ENCODE results near the gene MAMLD1.

Gene MAMLD1

DNA sequence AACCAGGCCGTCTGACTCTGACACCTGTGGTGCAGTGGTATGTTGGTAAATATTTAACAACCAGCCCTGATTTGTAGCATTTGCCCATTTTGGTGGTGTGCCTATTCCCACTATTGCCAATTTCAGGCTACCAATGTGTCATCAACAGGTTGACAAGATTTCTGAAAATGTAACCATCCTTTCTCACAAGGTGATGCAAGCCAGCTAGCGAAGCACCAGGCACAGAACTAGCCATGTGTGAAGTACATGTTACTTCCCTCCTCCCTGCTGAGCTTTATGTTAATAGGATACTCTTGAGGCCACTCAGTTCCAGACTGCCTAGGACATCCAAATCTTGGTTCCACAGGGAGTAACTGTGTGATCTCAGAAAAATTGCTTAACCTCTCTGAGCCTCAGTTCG is 7.2 kb upstream of the MAMLD1 start:
- Histone ChIP-seq H3K4me2 (ENCODE audit: low read length) (no peak overlapping the region), H3K9me3 (ENCODE audit: control insufficient read depth, insufficient read depth, low read length) (no peaks in the 10 kb centered on the region), H3K4me3 (ENCODE audit: low read length) (no peak overlapping the region), H3F3A (ENCODE audit: control insufficient read depth, insufficient read depth) (no peaks in the 10 kb centered on the region), H3K36me3 (ENCODE audit: control insufficient read depth, low read length) (no peaks in the 10 kb centered on the region), H4K20me1 (ENCODE audit: control insufficient read depth, insufficient read depth, low read depth, low read length) (no peaks in the 10 kb centered on the region), H3K27me3 (ENCODE audit: control insufficient read depth, low read length) (no peaks in the 10 kb centered on the region), H3K9me2 (replicated peaks; ENCODE audit: control insufficient read depth, low read length) (no peaks in the 10 kb centered on the region), H3K4me1 (ENCODE audit: control insufficient read depth, low read length) (no peaks in the 10 kb centered on the region), H3K79me2 (ENCODE audit: control insufficient read depth, low read length) (no peaks in the 10 kb centered on the region), H3K27ac (ENCODE audit: low read depth, low read length) (no peak overlapping the region)
- TF ChIP-seq EZH2phosphoT487 (IDR thresholded peaks at IDR 0.05; ENCODE audit: borderline replicate concordance, low read length), result no peak
- TF ChIP-seq, protein P1, sequence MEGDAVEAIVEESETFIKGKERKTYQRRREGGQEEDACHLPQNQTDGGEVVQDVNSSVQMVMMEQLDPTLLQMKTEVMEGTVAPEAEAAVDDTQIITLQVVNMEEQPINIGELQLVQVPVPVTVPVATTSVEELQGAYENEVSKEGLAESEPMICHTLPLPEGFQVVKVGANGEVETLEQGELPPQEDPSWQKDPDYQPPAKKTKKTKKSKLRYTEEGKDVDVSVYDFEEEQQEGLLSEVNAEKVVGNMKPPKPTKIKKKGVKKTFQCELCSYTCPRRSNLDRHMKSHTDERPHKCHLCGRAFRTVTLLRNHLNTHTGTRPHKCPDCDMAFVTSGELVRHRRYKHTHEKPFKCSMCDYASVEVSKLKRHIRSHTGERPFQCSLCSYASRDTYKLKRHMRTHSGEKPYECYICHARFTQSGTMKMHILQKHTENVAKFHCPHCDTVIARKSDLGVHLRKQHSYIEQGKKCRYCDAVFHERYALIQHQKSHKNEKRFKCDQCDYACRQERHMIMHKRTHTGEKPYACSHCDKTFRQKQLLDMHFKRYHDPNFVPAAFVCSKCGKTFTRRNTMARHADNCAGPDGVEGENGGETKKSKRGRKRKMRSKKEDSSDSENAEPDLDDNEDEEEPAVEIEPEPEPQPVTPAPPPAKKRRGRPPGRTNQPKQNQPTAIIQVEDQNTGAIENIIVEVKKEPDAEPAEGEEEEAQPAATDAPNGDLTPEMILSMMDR (IDR thresholded peaks at IDR 0.05; ENCODE audit: low read depth, low read length, poor library complexity, severe bottlenecking), result no peak

DNA sequence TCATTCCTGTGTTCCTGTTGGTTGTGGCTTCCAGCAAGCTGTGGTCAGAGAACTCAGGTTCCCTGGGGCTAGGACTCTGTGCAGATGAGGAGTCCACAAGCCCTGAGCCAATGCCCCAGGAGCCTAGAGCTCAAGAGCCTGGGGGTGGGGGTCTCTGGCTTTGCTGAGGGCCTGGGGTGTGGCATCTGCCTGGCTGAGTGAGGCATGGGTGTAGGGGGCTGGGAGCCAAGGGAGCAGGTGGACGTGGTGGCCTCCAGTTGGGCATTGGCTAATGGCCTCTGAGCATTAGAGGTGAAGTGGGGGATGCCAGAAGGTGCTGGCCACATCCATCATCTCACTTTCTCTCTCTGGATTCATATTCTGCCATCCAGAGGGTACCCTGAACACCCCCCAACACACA is 5.3 kb upstream of the MAMLD1 start:
- H3K36me3 ChIP-seq (ENCODE audit: control insufficient read depth, low read length), result no peaks in the 10 kb centered on the region
- H3K9me3 ChIP-seq (ENCODE audit: control insufficient read depth, insufficient read depth, low read length), result no peaks in the 10 kb centered on the region
- TF ChIP-seq, protein P1 (IDR thresholded peaks at IDR 0.05; ENCODE audit: low read depth, low read length, poor library complexity, severe bottlenecking), result no peak
- TF ChIP-seq EZH2phosphoT487 (IDR thresholded peaks at IDR 0.05; ENCODE audit: borderline replicate concordance, low read length), result no peak
- no peaks in the 10 kb centered on the region for H3K79me2 ChIP-seq (ENCODE audit: control insufficient read depth, low read length)
- H3K27me3 ChIP-seq (ENCODE audit: control insufficient read depth, low read length), result peaks cover 9% of the 10 kb centered on the region
- no peaks in the 10 kb centered on the region for H3K9me2 ChIP-seq (replicated peaks; ENCODE audit: control insufficient read depth, low read length)
- no peak overlapping the region for H3K4me2 ChIP-seq (ENCODE audit: low read length)
- H3K4me1 ChIP-seq (ENCODE audit: control insufficient read depth, low read length), result no peaks in the 10 kb centered on the region
- no peaks in the 10 kb centered on the region for H4K20me1 ChIP-seq (ENCODE audit: control insufficient read depth, insufficient read depth, low read depth, low read length)
- H3K4me3 ChIP-seq (ENCODE audit: low read length), result no peak overlapping the region
- H3F3A ChIP-seq (ENCODE audit: control insufficient read depth, insufficient read depth), result no peaks in the 10 kb centered on the region
- H3K27ac ChIP-seq (ENCODE audit: low read depth, low read length), result no peak overlapping the region

DNA sequence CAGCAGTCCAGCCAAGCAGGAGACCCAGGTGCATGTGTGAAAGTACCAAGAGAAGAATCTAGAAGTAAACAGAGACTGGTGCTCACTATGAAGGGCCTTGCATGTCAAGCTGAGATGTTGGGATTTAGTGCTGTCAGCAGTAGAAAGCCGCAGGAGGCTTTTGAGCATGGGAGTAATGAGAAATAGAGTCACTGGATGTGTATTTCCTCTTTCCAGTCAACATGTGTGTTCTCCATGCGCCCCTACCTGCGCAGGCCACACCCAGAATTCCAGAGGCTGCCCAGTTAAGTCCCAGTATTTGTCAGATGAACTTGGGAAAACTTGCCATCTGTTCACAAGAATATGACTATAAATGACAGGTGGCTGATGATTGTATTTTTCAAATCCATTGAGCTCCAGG is 4.5 kb upstream of the MAMLD1 start:
- Histone ChIP-seq H3K27me3 (ENCODE audit: control insufficient read depth, low read length) (peaks cover 16% of the 10 kb centered on the region), H3K9me3 (ENCODE audit: control insufficient read depth, insufficient read depth, low read length) (no peaks in the 10 kb centered on the region), H3K4me1 (ENCODE audit: control insufficient read depth, low read length) (no peaks in the 10 kb centered on the region), H3K27ac (ENCODE audit: low read depth, low read length) (no peak overlapping the region), H4K20me1 (ENCODE audit: control insufficient read depth, insufficient read depth, low read depth, low read length) (no peaks in the 10 kb centered on the region), H3K4me3 (ENCODE audit: low read length) (no peak overlapping the region), H3K9me2 (replicated peaks; ENCODE audit: control insufficient read depth, low read length) (no peaks in the 10 kb centered on the region), H3K36me3 (ENCODE audit: control insufficient read depth, low read length) (no peaks in the 10 kb centered on the region), H3K79me2 (ENCODE audit: control insufficient read depth, low read length) (no peaks in the 10 kb centered on the region), H3K4me2 (ENCODE audit: low read length) (no peak overlapping the region), H3F3A (ENCODE audit: control insufficient read depth, insufficient read depth) (no peaks in the 10 kb centered on the region)
- no peak for TF ChIP-seq EZH2phosphoT487 (IDR thresholded peaks at IDR 0.05; ENCODE audit: borderline replicate concordance, low read length)
- TF ChIP-seq, protein P1 (IDR thresholded peaks at IDR 0.05; ENCODE audit: low read depth, low read length, poor library complexity, severe bottlenecking), result no peak

DNA sequence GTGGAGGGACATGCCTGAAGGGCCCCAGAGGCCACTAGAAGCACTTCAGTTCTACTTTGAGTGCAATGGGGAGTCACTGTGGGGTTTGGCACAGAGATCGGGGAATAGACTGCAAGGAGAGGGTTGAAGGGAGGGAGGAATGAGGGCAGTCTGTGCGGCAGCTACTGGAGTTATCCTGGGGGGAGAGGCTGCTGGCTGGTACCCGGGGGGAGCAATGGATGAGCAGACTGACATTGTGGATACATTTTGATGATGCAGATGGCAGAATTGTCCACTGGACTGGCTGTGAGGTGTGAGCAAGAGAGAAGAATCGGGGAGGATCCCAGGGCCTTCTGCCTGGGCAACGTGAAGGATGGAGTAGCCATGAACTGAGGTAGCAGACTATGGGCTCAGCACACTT is 2.8 kb upstream of the MAMLD1 start:
- Histone ChIP-seq H3K36me3 (ENCODE audit: control insufficient read depth, low read length) (no peaks in the 10 kb centered on the region), H3K9me3 (ENCODE audit: control insufficient read depth, insufficient read depth, low read length) (no peaks in the 10 kb centered on the region), H3K4me2 (ENCODE audit: low read length) (no peak overlapping the region), H3K4me3 (ENCODE audit: low read length) (no peak overlapping the region), H3K27ac (ENCODE audit: low read depth, low read length) (no peak overlapping the region), H3F3A (ENCODE audit: control insufficient read depth, insufficient read depth) (no peaks in the 10 kb centered on the region), H3K79me2 (ENCODE audit: control insufficient read depth, low read length) (no peaks in the 10 kb centered on the region), H3K4me1 (ENCODE audit: control insufficient read depth, low read length) (no peaks in the 10 kb centered on the region), H4K20me1 (ENCODE audit: control insufficient read depth, insufficient read depth, low read depth, low read length) (no peaks in the 10 kb centered on the region), H3K9me2 (replicated peaks; ENCODE audit: control insufficient read depth, low read length) (no peaks in the 10 kb centered on the region), H3K27me3 (ENCODE audit: control insufficient read depth, low read length) (peaks cover 24% of the 10 kb centered on the region)
- TF ChIP-seq, protein P1 (IDR thresholded peaks at IDR 0.05; ENCODE audit: low read depth, low read length, poor library complexity, severe bottlenecking), result no peak
- no peak for TF ChIP-seq EZH2phosphoT487 (IDR thresholded peaks at IDR 0.05; ENCODE audit: borderline replicate concordance, low read length)
